ENCODE measurements around the gene BCAN. TPM values are rescaled to one million over a fixed set of nuclear protein-coding genes. Genes with fewer than 3 reads are reported as not detected.

BCAN gene
- total RNA-seq, 1 donor from 2014 or later = not detected

Other genes starting within 250 kb of the BCAN start
- gene MEF2D, start 141.3 kb upstream of the BCAN start, total RNA-seq = 29.7 and 34.2 TPM in 2 replicates
- gene IQGAP3, start 69.6 kb upstream of the BCAN start, total RNA-seq = 16.1 and 16.4 TPM in 2 replicates
- 1.2 and 2.3 TPM in 2 replicates for gene TTC24, start 62.4 kb upstream of the BCAN start, total RNA-seq
- gene NAXE, start 50.3 kb upstream of the BCAN start, total RNA-seq = 59.9 and 64.5 TPM in 2 replicates
- gene GPATCH4, start 40.6 kb upstream of the BCAN start, total RNA-seq = 50.4 and 53.5 TPM in 2 replicates
- gene HAPLN2, start 22.7 kb upstream of the BCAN start, total RNA-seq = 0.11 TPM in 1 of 2 replicates, not detected in the other
- gene NES, start 35.3 kb downstream of the BCAN start, total RNA-seq = not detected in 2 replicates
- 1.6 and 2.1 TPM in 2 replicates for gene CRABP2, start 63.5 kb downstream of the BCAN start, total RNA-seq
- 29.8 and 34.7 TPM in 2 replicates for gene METTL25B, start 86.4 kb downstream of the BCAN start, total RNA-seq
- gene ISG20L2, start 86.6 kb downstream of the BCAN start, total RNA-seq = 57.9 and 59.3 TPM in 2 replicates
- 71.9 and 75.7 TPM in 2 replicates for gene MRPL24, start 99.0 kb downstream of the BCAN start, total RNA-seq
- 253 and 257 TPM in 2 replicates for gene HDGF, start 109.6 kb downstream of the BCAN start, total RNA-seq
- 83.3 and 85.5 TPM in 2 replicates for gene PRCC, start 125.4 kb downstream of the BCAN start, total RNA-seq
- gene SH2D2A, start 174.7 kb downstream of the BCAN start, total RNA-seq = 94.7 and 96.1 TPM in 2 replicates
- 0.14 TPM in 1 of 2 replicates, not detected in the other for gene INSRR, start 217.0 kb downstream of the BCAN start, total RNA-seq
- 12.7 and 13.4 TPM in 2 replicates for gene NTRK1, start 218.7 kb downstream of the BCAN start, total RNA-seq

All from T-helper 2 cell treated with Interferon-gamma antibody and Interleukin-4, amounts not matched to agents 100 ng/mL and 5 ng/mL, for 36 hours (primary cell).